SK-N-SH (cell line): ENCODE data around the gene SENP1.

ENCODE experiments used
- CTCF ChIP-seq: fragments of 200-600 bp; sonication (generic); IDR thresholded peaks from 2 replicates; pipeline ENCODE4 v1.6.1; 2017; ENCODE audit warnings: antibody characterized with exemption, mild to moderate bottlenecking, moderate library complexity
- JUND ChIP-seq: IDR thresholded peaks from 2 replicates; pipeline ENCODE4 v1.4.0; 2012
- RAD21 ChIP-seq: IDR thresholded peaks from 2 replicates; pipeline ENCODE4 v1.6.1; 2012; ENCODE audit warnings: mild to moderate bottlenecking, low read length
- RFX5 ChIP-seq: IDR thresholded peaks from 2 replicates; pipeline ENCODE4 v1.6.1; 2012; ENCODE audit warnings: mild to moderate bottlenecking, improper control_type of control experiment, low read length

- no peak for TF ChIP-seq CTCF
- TF ChIP-seq RAD21, result no peak
- no peak for TF ChIP-seq RFX5
- TF ChIP-seq JUND, result no peak
Observed at GRCh38 chr12:48119834-48120195, 13.9 kb upstream of the SENP1 start.
